Smooth muscle cell (in vitro differentiated cells): Measurements from ENCODE around the gene ACKR1. TPM values are rescaled to one million over a fixed set of nuclear protein-coding genes. Genes with fewer than 3 reads are reported as not detected.

ENCODE experiments used
- DNase-seq: peaks from one replicate; lab custom pipeline; 2025; ENCODE audit not compliant: unreplicated experiment; lab: John Stamatoyannopoulos, UW
- H2AFZ ChIP-seq: fragments of 200-600 bp; sonication (generic); 2 replicates; pipeline ENCODE4 v1.6.0; 2016; ENCODE audit warnings: antibody characterized with exemption, low read depth, mild to moderate bottlenecking
- H3F3A ChIP-seq: fragments of 200-600 bp; sonication (generic); 2 replicates; pipeline ENCODE4 v1.6.0; 2017; ENCODE audit warnings: antibody characterized with exemption, low read depth
- H3K27ac ChIP-seq: fragments of 200-600 bp; sonication (generic); 2 replicates; pipeline ENCODE4 v1.5.1; 2016; ENCODE audit warnings: low read depth, mild to moderate bottlenecking
- H3K27me3 ChIP-seq: fragments of 200-600 bp; sonication (generic); 2 replicates; pipeline ENCODE4 v1.6.1; 2016; ENCODE audit warnings: low read depth, mild to moderate bottlenecking
- H3K36me3 ChIP-seq: fragments of 200-600 bp; sonication (generic); 2 replicates; pipeline ENCODE4 v1.5.1; 2016; ENCODE audit warnings: low read depth
- H3K4me1 ChIP-seq: fragments of 200-600 bp; sonication (generic); 2 replicates; pipeline ENCODE4 v1.5.1; 2016; ENCODE audit warnings: low read depth
- H3K4me2 ChIP-seq: fragments of 200-600 bp; sonication (generic); 2 replicates; pipeline ENCODE4 v1.6.0; 2016; ENCODE audit warnings: mild to moderate bottlenecking
- H3K4me3 ChIP-seq: fragments of 200-600 bp; sonication (generic); 2 replicates; pipeline ENCODE4 v1.5.1; 2016; ENCODE audit warnings: mild to moderate bottlenecking
- H3K79me2 ChIP-seq: fragments of 200-600 bp; sonication (generic); 2 replicates; pipeline ENCODE4 v1.6.0; 2016; ENCODE audit warnings: low read depth, mild to moderate bottlenecking
- H3K9ac ChIP-seq: fragments of 200-600 bp; sonication (generic); 2 replicates; pipeline ENCODE4 v1.6.0; 2016; ENCODE audit warnings: low read depth
- H3K9me3 ChIP-seq: fragments of 200-600 bp; sonication (generic); replicated peaks from 2 replicates; pipeline ENCODE4 v1.5.1; 2016; ENCODE audit warnings: low read depth
- H4K20me1 ChIP-seq: fragments of 200-600 bp; sonication (generic); 2 replicates; pipeline ENCODE4 v1.6.0; 2016; ENCODE audit warnings: low read depth
- WGBS: methylation state at CpG from one replicate; pipeline ENCODE4 v1.1.7; 2016; ENCODE audit warnings: low lambda C conversion rate; 5-methylcytosine and 5-hydroxymethylcytosine counted together
- polyA plus RNA-seq: library from polyadenylated mRNA; unstranded; fragments of >200 nt; fragmentation: Nextera tagmentation; extraction: Ambion mirVana; gene quantifications from 2 replicates; pipeline ENCODE4 v1.2.1, GENCODE V29; 2016
- total RNA-seq: library from RNA; depleted of rRNA; stranded (reverse); fragments of >200 nt; gene quantifications from 2 replicates; pipeline ENCODE4 v1.2.3, GENCODE V29; 2014
- TF ChIP-seq, protein P1 (sequence below): fragments of 200-600 bp; sonication (generic); IDR thresholded peaks from 2 replicates; pipeline ENCODE4 v1.5.1; 2017; ENCODE audit warnings: borderline replicate concordance, mild to moderate bottlenecking, antibody characterized with exemption; ENCODE audit not compliant: insufficient read depth, poor library complexity, severe bottlenecking

Gene ACKR1
- total and polyA plus RNA-seq, 2 experiments from 2014 or later = 0.04 to 0.25 TPM

DNA sequence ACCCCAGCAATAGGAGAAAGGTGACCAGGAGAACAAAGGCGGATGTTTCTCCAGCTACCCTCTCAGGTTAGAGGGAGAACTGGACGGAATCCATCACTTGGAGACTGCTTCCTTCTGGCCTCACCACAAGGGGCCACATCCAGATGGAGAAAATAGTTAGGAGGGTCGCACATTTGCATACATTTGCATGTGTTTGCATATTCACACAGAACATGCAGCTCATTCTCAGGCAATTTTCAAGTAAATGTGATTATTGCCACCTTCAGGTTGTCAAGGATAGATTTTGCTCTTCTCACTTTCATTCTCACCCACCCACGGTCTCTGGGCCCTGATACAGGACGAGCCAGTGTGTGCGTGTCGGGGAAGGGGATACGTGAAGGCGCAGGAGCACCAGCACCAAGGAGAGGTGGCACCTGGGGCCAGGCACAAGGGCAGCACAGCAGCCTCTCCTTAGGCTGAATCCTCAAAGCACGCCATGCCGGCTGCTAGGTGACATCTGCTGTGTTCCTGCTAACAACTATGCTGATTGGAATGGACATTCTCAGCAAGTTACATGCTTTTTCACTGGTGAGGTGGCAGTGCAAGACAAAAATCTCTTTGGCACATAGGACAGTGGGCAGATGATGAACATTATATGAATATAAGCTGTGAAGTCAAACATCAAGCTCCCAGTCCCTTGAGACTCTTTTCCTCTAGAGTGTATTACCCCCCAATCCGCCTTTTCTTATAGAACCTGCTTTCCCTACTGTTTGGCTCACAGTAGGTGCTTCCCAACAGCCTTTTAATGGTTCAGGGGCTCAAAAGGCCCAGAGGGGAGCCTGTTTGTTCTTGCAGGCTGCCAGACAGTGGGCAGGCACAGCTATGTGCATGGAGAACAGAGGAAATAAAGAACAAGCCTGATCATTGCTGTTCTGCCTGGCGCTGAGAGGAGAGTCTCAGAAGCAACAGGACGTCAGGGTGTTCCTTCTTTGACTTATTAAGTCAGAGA, 14.3 kb downstream of the ACKR1 start:
- H3K27me3 ChIP-seq = peaks cover 12% of the 10 kb centered on the region
- H3K4me1 ChIP-seq = no peaks in the 10 kb centered on the region
- H3K9me3 ChIP-seq = no peaks in the 10 kb centered on the region
- TF ChIP-seq, protein P1, sequence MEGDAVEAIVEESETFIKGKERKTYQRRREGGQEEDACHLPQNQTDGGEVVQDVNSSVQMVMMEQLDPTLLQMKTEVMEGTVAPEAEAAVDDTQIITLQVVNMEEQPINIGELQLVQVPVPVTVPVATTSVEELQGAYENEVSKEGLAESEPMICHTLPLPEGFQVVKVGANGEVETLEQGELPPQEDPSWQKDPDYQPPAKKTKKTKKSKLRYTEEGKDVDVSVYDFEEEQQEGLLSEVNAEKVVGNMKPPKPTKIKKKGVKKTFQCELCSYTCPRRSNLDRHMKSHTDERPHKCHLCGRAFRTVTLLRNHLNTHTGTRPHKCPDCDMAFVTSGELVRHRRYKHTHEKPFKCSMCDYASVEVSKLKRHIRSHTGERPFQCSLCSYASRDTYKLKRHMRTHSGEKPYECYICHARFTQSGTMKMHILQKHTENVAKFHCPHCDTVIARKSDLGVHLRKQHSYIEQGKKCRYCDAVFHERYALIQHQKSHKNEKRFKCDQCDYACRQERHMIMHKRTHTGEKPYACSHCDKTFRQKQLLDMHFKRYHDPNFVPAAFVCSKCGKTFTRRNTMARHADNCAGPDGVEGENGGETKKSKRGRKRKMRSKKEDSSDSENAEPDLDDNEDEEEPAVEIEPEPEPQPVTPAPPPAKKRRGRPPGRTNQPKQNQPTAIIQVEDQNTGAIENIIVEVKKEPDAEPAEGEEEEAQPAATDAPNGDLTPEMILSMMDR = no peak
- H3K27ac ChIP-seq = no peak overlapping the region
- no peaks in the 10 kb centered on the region for H3K36me3 ChIP-seq
- H3K4me3 ChIP-seq = no peak overlapping the region
- no peaks in the 10 kb centered on the region for H3F3A ChIP-seq
- H4K20me1 ChIP-seq = no peaks in the 10 kb centered on the region
- no peak overlapping the region for H3K9ac ChIP-seq
- DNase-seq = no peak
- no peak overlapping the region for H3K4me2 ChIP-seq
- WGBS = 66% methylated on average over 14 of the region's 14 CpGs
- H3K79me2 ChIP-seq = no peaks in the 10 kb centered on the region
- H2AFZ ChIP-seq = no peak overlapping the region

DNA sequence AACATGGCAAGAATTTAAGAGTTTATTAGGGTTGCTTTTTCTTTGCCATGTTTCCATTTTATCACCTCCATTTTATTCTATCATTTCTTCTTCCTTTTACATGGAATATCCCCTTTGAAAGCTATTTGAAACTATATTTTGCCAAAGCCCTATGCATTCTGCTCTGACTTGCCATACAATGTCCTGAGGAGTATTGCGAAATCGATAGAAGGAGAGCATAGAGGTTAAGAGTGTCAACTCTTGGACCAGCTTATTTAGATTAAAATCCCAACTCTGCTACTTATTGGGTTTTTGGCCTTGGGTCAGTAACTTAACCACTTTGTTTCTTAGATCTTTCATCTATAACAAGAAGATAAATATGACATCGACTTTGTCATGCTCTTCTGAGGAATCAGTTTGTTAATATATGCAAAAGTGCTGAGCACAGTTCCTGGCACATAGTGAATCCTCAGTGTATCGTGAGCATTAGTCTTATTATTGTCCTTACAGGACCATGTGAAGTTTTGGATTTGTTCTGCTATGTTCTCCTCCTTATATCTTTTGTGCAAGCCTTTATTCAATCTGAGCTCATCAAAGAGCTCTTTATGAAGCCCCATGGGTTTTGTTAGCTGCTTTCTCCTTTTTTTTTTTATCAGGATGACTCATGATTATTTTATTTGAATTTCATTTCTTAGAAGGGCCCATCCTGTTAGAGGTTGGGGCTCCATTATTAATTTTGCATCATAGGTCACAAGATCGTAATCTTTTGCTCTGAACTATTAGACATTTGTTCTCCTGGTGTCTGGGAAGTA, 17.6 kb downstream of the ACKR1 start:
- no peak for DNase-seq
- Histone ChIP-seq H3K79me2 (no peaks in the 10 kb centered on the region), H3K27ac (no peak overlapping the region), H3K4me1 (no peaks in the 10 kb centered on the region), H3K9ac (no peak overlapping the region), H3K4me2 (no peak overlapping the region), H3K4me3 (no peak overlapping the region), H3F3A (no peaks in the 10 kb centered on the region), H3K36me3 (no peaks in the 10 kb centered on the region), H2AFZ (no peak overlapping the region), H3K9me3 (no peaks in the 10 kb centered on the region), H4K20me1 (no peaks in the 10 kb centered on the region), H3K27me3 (no peaks in the 10 kb centered on the region)
- WGBS = 96% methylated on average over 5 of the region's 5 CpGs
- TF ChIP-seq, protein P1 = no peak

DNA sequence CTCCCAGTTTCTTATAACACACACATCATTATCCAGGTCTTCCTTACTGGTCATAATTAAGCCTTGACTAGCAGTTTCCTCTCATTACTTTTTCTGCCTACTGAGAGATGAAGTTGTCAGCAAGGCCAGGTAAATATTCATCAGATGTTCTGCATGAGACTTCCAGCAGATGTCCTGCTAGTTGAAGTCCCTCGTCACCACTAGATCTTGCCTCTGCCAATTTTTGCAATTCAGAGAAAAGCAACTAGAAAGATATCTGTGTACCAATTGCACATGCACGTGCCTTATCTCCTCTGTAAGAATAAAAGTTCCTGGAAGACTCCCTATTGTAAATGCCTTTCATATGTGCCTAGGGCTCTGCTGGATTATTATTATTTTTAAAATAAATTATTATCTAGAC, 18.3 kb downstream of the ACKR1 start:
- TF ChIP-seq, protein P1 = no peak
- Histone ChIP-seq H3K4me1 (no peaks in the 10 kb centered on the region), H3K79me2 (no peaks in the 10 kb centered on the region), H3K27ac (no peak overlapping the region), H3F3A (no peaks in the 10 kb centered on the region), H3K27me3 (no peaks in the 10 kb centered on the region), H3K9ac (no peak overlapping the region), H3K4me2 (no peak overlapping the region), H3K4me3 (no peak overlapping the region), H4K20me1 (no peaks in the 10 kb centered on the region), H3K9me3 (no peaks in the 10 kb centered on the region), H3K36me3 (no peaks in the 10 kb centered on the region), H2AFZ (no peak overlapping the region)
- DNase-seq = no peak
- 71% methylated on average over 2 of the region's 2 CpGs for WGBS
